CD4-positive, alpha-beta T cell treated with Interleukin-15 for 1 hour (primary cell): ENCODE measurements around the gene PAN3.

Source experiments
- DNase-seq: peaks from one replicate; pipeline ENCODE4 v3.0.0-alpha.2; 2020

Gene PAN3

DNA sequence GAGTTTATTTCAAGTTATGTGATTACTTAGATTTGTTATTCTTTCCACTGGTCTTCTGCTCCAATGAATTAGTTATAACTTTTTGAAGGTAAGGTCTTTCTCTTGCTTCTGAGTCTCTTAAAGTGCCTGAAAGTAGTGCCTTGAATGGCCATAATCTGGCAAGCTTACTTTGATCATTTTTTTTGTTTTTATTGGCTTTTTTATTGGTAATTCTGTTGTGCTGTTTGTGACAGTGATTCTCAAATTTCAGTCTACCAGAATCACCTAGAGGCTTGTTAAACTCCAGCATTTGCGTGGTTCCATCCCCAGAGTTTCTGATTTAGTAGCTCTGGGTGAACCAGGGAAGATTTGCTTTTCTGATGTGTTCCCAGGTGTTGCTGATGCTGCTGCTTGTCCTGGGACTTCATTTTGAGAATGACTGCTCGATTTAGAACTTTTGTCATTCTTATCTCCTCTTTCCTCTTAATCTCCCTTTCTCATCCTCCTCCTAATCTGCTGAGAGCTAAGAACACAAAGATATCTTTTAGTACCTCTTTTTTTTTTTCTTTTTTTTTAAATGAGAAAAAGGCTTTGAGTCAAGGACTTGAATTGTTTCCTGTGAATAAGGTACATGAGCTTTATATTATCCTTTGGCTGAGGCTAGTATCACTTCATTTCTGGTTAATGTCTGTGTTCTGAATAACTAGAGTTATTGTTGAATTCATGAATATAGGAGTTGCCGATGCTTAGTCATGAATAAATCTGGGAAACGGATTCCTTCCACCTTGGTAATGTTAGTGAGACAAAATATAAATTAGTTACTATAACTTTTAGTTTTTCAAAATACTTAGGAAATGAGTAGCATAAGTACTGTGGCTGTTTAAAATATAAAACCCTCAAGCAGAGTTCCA, 91.4 kb downstream of the PAN3 start:
- DNase-seq, result no peak

GRCh38 chr13:28231642-28232041, 93.3 kb downstream of the PAN3 start:
- DNase-seq, result no peak

- DNase-seq, result no peak
These were observed 99.6 kb downstream of the PAN3 start for GRCh38 chr13:28237944-28238343.

DNA sequence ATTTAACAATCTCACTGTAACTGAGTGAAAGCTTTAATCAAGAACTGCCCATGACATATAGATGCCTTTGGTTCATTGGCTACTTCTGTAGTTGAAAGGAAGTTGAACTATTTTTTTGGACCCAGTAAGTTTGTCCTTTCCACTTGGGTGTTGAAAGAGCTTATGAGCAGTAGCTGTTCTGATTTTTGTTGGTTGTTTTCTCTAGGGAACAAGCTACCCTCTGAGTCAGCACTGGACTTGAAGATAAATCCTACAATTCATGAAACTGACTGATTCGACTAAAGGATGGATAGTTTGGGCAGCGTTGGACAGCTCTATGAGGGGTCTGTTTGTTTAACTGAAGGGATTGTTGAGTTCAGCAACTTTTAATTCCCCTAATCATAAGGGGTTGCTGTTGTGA, 101.0 kb downstream of the PAN3 start:
- DNase-seq, result no peak

- no peak for DNase-seq
These were observed 107.1 kb downstream of the PAN3 start for GRCh38 chr13:28245465-28245864.

GRCh38 chr13:28246891-28247290, 108.5 kb downstream of the PAN3 start:
- no peak for DNase-seq

- DNase-seq, result no peak
These were observed 109.7 kb downstream of the PAN3 start for GRCh38 chr13:28248080-28248479.

- DNase-seq, result no peak
These were observed 112.2 kb downstream of the PAN3 start for GRCh38 chr13:28250542-28250941.

GRCh38 chr13:28251466-28251865, 113.1 kb downstream of the PAN3 start:
- no peak for DNase-seq

GRCh38 chr13:28252547-28252946, 114.2 kb downstream of the PAN3 start:
- no peak for DNase-seq

DNA sequence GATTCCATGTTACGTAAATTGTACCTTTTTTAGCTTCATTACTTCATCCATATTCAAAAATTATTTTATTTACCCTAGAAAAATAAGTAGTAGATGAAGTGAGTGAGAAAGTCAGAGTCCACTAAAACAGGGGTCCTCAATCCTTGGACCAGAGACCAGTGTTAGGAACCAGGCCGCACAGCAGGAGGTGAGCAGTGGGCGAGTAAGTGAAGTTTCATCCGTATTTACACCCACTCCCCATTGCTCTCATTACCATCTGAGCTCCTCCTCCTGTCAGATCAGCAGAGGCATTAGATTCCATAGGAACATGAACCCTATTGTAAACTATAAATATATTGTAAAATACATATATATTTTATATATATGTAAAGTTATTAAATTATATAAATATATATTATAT, 119.0 kb downstream of the PAN3 start:
- DNase-seq, result no peak

DNA sequence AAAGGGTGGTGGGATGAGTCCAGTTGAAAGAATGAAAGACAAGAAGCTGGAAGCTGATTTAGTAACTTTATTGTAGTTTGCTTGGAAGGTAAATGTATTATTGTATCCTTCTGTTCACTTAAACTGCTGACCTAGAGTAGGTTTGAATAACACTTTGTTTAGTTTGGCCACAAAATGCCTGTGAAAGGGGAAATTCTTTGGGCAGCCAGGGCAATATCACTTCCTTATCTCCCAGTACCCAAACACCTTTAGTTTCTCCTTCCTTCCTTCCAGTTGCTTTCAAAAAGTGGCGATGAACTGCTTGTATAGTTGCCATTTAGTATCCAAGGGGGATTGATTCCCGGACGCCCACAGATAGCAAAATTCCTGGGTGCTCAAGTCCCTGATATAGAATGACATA, 120.1 kb downstream of the PAN3 start:
- no peak for DNase-seq

- DNase-seq, result no peak
These were observed 129.2 kb downstream of the PAN3 start for GRCh38 chr13:28267497-28267896.

- DNase-seq, result no peak
These were observed 130.5 kb downstream of the PAN3 start for GRCh38 chr13:28268800-28269223.

GRCh38 chr13:28271056-28271840, 132.9 kb downstream of the PAN3 start:
- no peak for DNase-seq

DNA sequence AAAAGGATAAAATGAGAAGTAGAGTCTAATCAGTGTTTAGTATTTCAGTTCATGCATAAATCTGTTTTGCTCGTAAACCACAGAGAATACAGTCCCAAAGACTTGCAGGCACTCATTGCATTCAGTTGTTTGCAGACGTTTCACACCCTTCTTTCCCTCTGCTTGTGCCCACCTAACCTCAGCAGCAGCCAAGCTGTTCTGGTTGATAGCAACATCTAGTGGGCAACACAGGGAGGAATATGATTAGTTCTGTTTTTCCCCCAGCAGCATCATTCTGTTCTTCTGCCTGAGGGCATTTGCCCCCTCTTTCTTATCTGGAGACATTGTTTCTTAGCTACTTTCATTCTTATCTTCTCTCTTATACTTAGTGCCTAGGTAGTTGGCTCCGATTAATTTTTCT, 135.6 kb downstream of the PAN3 start:
- DNase-seq, result no peak

DNA sequence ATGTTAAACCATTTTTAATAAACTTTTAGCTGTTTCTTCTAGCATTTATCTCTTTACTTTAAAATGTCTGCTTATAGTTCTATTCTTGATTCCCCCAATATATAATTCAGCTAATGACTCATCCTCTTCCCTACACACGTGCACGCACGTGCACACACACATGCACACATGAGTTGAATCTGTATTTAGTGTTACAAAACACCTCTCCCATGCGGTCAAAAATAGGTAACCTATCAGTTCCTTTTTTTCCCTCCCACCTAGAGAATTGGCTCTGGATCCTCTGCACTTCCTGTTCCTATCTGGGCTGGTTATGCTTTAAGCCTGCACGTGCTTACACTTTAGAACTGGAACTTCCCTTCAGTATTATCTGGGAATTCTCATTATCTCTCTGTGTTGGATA, 144.1 kb downstream of the PAN3 start:
- no peak for DNase-seq

DNA sequence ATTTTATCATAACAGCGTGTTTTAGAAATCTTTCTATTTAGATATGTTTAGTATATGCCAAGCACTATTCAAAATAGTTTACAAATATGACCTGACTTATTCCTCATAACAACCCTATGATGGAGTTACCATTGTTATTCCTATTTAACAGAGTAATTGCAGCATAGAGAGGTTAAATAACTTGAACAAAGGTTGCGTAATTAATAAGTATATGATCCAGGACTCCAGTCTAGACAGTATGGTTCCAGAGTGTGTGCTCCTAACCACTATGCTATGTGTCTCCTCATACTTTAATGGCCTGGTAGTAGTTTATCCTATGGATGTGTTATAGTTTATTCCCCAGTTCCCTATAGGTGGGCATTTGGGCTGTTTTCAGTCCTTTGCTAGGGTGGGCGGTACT, 145.3 kb downstream of the PAN3 start:
- DNase-seq, result no peak

- DNase-seq, result no peak
These were observed 147.9 kb downstream of the PAN3 start for GRCh38 chr13:28286263-28286662.

DNA sequence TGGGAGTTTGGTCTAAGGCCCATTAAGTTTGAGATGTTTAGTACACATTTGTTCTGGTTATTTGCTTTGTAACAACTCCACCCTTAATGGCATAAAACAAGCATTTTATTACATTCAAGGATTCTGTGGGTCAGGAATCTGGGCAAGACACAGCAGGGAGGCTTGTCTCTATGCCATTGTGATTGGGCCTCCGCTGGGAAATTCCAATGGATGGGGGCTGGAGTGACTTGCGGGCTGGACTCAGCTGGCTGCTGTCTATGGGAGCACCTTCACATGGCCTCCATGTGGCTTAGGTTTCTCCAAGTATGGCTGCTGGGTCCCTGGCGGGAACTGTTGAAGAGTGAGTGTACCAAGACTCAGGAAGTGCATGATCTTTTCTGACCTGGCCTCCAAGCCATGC, 159.0 kb downstream of the PAN3 start:
- no peak for DNase-seq

GRCh38 chr13:28299916-28300315, 161.6 kb downstream of the PAN3 start:
- DNase-seq, result no peak

- no peak for DNase-seq
These were observed 163.5 kb downstream of the PAN3 start for GRCh38 chr13:28301839-28302238.

- DNase-seq, result no peak
These were observed 168.0 kb downstream of the PAN3 start for GRCh38 chr13:28306325-28306724.

- no peak for DNase-seq
These were observed 175.2 kb downstream of the PAN3 start for GRCh38 chr13:28313579-28313978.
